Measurements from ENCODE around the gene PDZRN3. TPM values are rescaled to one million over a fixed set of nuclear protein-coding genes. Genes with fewer than 3 reads are reported as not detected.

The PDZRN3 gene
- total and polyA plus RNA-seq, 4 donors: 0.69 to 1.8 (median 0.92) TPM

GRCh38 chr3:73361591-73361990, 263.1 kb downstream of the PDZRN3 start:
- no peaks in the 10 kb centered on the region for H3K4me1 ChIP-seq (ENCODE audit: control insufficient read depth in 4 of 4, insufficient read depth in 4 of 4, low read length in 3 of 4)
- no peak for DNase-seq (ENCODE audit: low spot score)
- 24% methylated on average over 3 of the region's 3 CpGs for WGBS

GRCh38 chr3:73353649-73354217, 271.0 kb downstream of the PDZRN3 start:
- H3K4me1 ChIP-seq (ENCODE audit: control insufficient read depth in 4 of 4, insufficient read depth in 4 of 4, low read length in 3 of 4): no peaks in the 10 kb centered on the region
- no peak for DNase-seq (ENCODE audit: low spot score)
- peaks cover 0 to under 1% (median 0%) of the 10 kb centered on the region in 4 donors for H3K9me3 ChIP-seq (ENCODE audit: control insufficient read depth in 4 of 4, low read length in 3 of 4)
- peaks cover 0 to 7% (median 0%) of the 10 kb centered on the region in 4 donors for H3K27me3 ChIP-seq (ENCODE audit: control insufficient read depth in 4 of 4, insufficient read depth in 4 of 4, low read length in 3 of 4)
- H3K4me3 ChIP-seq (ENCODE audit: low read depth in 1 of 3, low read length in 3 of 3): no peak overlapping the region
- H3K9ac ChIP-seq (ENCODE audit: low read depth in 1 of 2, low read length in 2 of 2): no peak overlapping the region
- TF ChIP-seq REST (IDR thresholded peaks at IDR 0.05) (no peak), TAF1 (conservative IDR thresholded peaks at IDR 0.05) (no peak)
- no peaks in the 10 kb centered on the region for H3K36me3 ChIP-seq (ENCODE audit: control insufficient read depth in 4 of 4, insufficient read depth in 3 of 4, low read depth in 1 of 4, low read length in 3 of 4)
- 81% methylated on average over 7 of the region's 7 CpGs for WGBS
- H3K27ac ChIP-seq (ENCODE audit: low read depth in 1 of 2, low read length in 2 of 2): no peak overlapping the region

More at GRCh38 chr3:73361591-73361990, 263.1 kb downstream of the PDZRN3 start:
- Histone ChIP-seq H3K9ac (ENCODE audit: low read depth in 1 of 2, low read length in 2 of 2) (no peak overlapping the region), H3K4me3 (ENCODE audit: low read depth in 1 of 3, low read length in 3 of 3) (no peak overlapping the region), H3K27ac (ENCODE audit: low read depth in 1 of 2, low read length in 2 of 2) (no peak overlapping the region), H3K36me3 (ENCODE audit: control insufficient read depth in 4 of 4, insufficient read depth in 3 of 4, low read depth in 1 of 4, low read length in 3 of 4) (no peaks in the 10 kb centered on the region), H3K27me3 (ENCODE audit: control insufficient read depth in 4 of 4, insufficient read depth in 4 of 4, low read length in 3 of 4) (no peaks in the 10 kb centered on the region), H3K9me3 (ENCODE audit: control insufficient read depth in 4 of 4, low read length in 3 of 4) (peaks cover 6 to 20% (median 8%) of the 10 kb centered on the region in 4 donors)
- TF ChIP-seq HNF4A (conservative IDR thresholded peaks at IDR 0.05) (no peak), TAF1 (conservative IDR thresholded peaks at IDR 0.05) (no peak), JUND (IDR thresholded peaks at IDR 0.05) (no peak), CTCF (IDR thresholded peaks at IDR 0.05; ENCODE audit: low read depth, low read length, missing input control) (no peak), FOXA1 (IDR thresholded peaks at IDR 0.05) (no peak), EGR1 (IDR thresholded peaks at IDR 0.05; ENCODE audit: low read depth in 2 of 2) (no peak)

GRCh38 chr3:73352841-73353645, 271.7 kb downstream of the PDZRN3 start:
- Histone ChIP-seq H3K27me3 (ENCODE audit: control insufficient read depth in 4 of 4, insufficient read depth in 4 of 4, low read length in 3 of 4) (peaks cover 0 to 7% (median 0%) of the 10 kb centered on the region in 4 donors), H3K36me3 (ENCODE audit: control insufficient read depth in 4 of 4, insufficient read depth in 3 of 4, low read depth in 1 of 4, low read length in 3 of 4) (no peaks in the 10 kb centered on the region), H3K4me3 (ENCODE audit: low read depth in 1 of 3, low read length in 3 of 3) (no peak overlapping the region), H3K27ac (ENCODE audit: low read depth in 1 of 2, low read length in 2 of 2) (no peak overlapping the region), H3K9ac (ENCODE audit: low read depth in 1 of 2, low read length in 2 of 2) (no peak overlapping the region), H3K4me1 (ENCODE audit: control insufficient read depth in 4 of 4, insufficient read depth in 4 of 4, low read length in 3 of 4) (no peaks in the 10 kb centered on the region), H3K9me3 (ENCODE audit: control insufficient read depth in 4 of 4, low read length in 3 of 4) (no peaks in the 10 kb centered on the region)
- 65% methylated on average over 8 of the region's 8 CpGs for WGBS
- no peak for DNase-seq (ENCODE audit: low spot score)
- no peak for TF ChIP-seq EGR1 (IDR thresholded peaks at IDR 0.05; ENCODE audit: low read depth in 2 of 2)
- TF ChIP-seq RXRA (IDR thresholded peaks at IDR 0.05): no peak
- no peak for TF ChIP-seq REST (IDR thresholded peaks at IDR 0.05)
- TF ChIP-seq MAX (IDR thresholded peaks at IDR 0.05): no peak
- no peak for TF ChIP-seq YY1 (IDR thresholded peaks at IDR 0.05)
- TF ChIP-seq HNF4A (conservative IDR thresholded peaks at IDR 0.05): no peak
- no peak for TF ChIP-seq FOXA2 (IDR thresholded peaks at IDR 0.05)
- no peak for TF ChIP-seq ZBTB33 (IDR thresholded peaks at IDR 0.05)
